Loucy (cell line): ENCODE measurements around the gene ST6GAL2.

ENCODE experiments used
- H2AFZ ChIP-seq: fragments of 200-600 bp; sonication (generic); 2 replicates; pipeline ENCODE4 v1.6.0; 2016; ENCODE audit warnings: antibody characterized with exemption, mild to moderate bottlenecking, low read length, moderate library complexity
- H3F3A ChIP-seq: fragments of 200-600 bp; 2 replicates; pipeline ENCODE4 v1.6.0; 2016; ENCODE audit warnings: antibody characterized with exemption, low read depth, mild to moderate bottlenecking
- H3K27me3 ChIP-seq: fragments of 200-600 bp; sonication (generic); 2 replicates; pipeline ENCODE4 v1.6.1; 2014; ENCODE audit warnings: low read length, mild to moderate bottlenecking; ENCODE audit not compliant: insufficient read depth, poor library complexity, severe bottlenecking
- H3K36me3 ChIP-seq: fragments of 200-600 bp; sonication (generic); 2 replicates; pipeline ENCODE4 v1.6.1; 2016; ENCODE audit warnings: low read length; ENCODE audit not compliant: insufficient read depth
- H3K4me1 ChIP-seq: fragments of 200-600 bp; sonication (generic); 2 replicates; pipeline ENCODE4 v1.5.1; 2014; ENCODE audit warnings: low read length, mild to moderate bottlenecking; ENCODE audit not compliant: insufficient read depth, poor library complexity, severe bottlenecking
- H3K4me2 ChIP-seq: fragments of 200-600 bp; sonication (generic); 2 replicates; pipeline ENCODE4 v1.6.0; 2014; ENCODE audit warnings: antibody characterized with exemption, low read length, low read depth, mild to moderate bottlenecking; ENCODE audit not compliant: poor library complexity, severe bottlenecking
- H3K4me3 ChIP-seq: fragments of 200-600 bp; sonication (generic); 2 replicates; pipeline ENCODE4 v1.5.1; 2014; ENCODE audit warnings: low read length, mild to moderate bottlenecking, mixed read lengths; ENCODE audit not compliant: poor library complexity, severe bottlenecking
- H3K79me2 ChIP-seq: fragments of 200-600 bp; sonication (generic); 2 replicates; pipeline ENCODE4 v1.6.1; 2014; ENCODE audit warnings: low read length; ENCODE audit not compliant: insufficient read depth
- H3K9ac ChIP-seq: fragments of 200-600 bp; sonication (generic); 2 replicates; pipeline ENCODE4 v1.6.0; 2014; ENCODE audit warnings: mild to moderate bottlenecking, low read depth, low read length, moderate library complexity; ENCODE audit not compliant: poor library complexity, severe bottlenecking
- H3K9me2 ChIP-seq: fragments of 200-600 bp; sonication (generic); replicated peaks from 2 replicates; pipeline ENCODE4 v1.6.1; 2016; ENCODE audit warnings: low read depth, low read length, mixed read lengths
- H3K9me3 ChIP-seq: fragments of 200-600 bp; sonication (generic); 2 replicates; pipeline ENCODE4 v1.6.1; 2014; ENCODE audit warnings: mild to moderate bottlenecking, antibody characterized with exemption, low read length, low read depth; ENCODE audit not compliant: insufficient read depth
- H4K20me1 ChIP-seq: fragments of 200-600 bp; sonication (generic); 2 replicates; pipeline ENCODE4 v1.6.0; 2014; ENCODE audit warnings: antibody characterized with exemption, low read length, mild to moderate bottlenecking; ENCODE audit not compliant: insufficient read depth, poor library complexity, severe bottlenecking
- EZH2phosphoT487 ChIP-seq: fragments of 200-600 bp; IDR thresholded peaks from 2 replicates; pipeline ENCODE4 v1.6.1; 2018; ENCODE audit warnings: antibody characterized with exemption, mild to moderate bottlenecking, moderate library complexity, borderline replicate concordance
- TF ChIP-seq, protein P1 (sequence below): fragments of 200-600 bp; sonication (generic); conservative IDR thresholded peaks from 2 replicates; pipeline ENCODE4 v1.5.1; 2014; ENCODE audit warnings: mild to moderate bottlenecking, antibody characterized with exemption, low read length

The ST6GAL2 gene

DNA sequence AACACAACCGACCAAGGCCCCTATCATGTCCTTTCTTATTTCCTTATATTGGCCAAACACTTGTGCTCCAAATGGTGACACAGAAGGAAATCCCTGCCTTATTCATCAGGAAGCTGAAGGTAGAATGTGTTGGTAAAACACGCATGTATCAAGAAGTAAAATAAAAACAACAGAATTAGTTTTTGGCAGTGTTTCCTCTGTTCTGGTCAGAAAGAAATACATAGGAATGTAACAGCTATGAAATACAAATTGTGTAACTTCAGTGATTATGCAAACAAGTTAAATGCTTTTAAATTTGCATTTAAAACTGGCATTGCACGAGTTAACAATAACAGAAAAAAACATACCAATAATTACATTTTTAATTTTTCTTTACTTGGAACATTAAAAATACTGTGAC lies 19.3 kb downstream of the ST6GAL2 start:
- Histone ChIP-seq H3K36me3 (no peaks in the 10 kb centered on the region), H3K9ac (no peak overlapping the region), H3K9me2 (no peaks in the 10 kb centered on the region), H2AFZ (no peak overlapping the region), H3K4me3 (no peak overlapping the region), H4K20me1 (no peaks in the 10 kb centered on the region), H3K27me3 (no peaks in the 10 kb centered on the region), H3K4me1 (no peaks in the 10 kb centered on the region), H3K9me3 (no peaks in the 10 kb centered on the region), H3K79me2 (no peaks in the 10 kb centered on the region), H3F3A (no peaks in the 10 kb centered on the region), H3K4me2 (no peak overlapping the region)
- TF ChIP-seq, protein P1, sequence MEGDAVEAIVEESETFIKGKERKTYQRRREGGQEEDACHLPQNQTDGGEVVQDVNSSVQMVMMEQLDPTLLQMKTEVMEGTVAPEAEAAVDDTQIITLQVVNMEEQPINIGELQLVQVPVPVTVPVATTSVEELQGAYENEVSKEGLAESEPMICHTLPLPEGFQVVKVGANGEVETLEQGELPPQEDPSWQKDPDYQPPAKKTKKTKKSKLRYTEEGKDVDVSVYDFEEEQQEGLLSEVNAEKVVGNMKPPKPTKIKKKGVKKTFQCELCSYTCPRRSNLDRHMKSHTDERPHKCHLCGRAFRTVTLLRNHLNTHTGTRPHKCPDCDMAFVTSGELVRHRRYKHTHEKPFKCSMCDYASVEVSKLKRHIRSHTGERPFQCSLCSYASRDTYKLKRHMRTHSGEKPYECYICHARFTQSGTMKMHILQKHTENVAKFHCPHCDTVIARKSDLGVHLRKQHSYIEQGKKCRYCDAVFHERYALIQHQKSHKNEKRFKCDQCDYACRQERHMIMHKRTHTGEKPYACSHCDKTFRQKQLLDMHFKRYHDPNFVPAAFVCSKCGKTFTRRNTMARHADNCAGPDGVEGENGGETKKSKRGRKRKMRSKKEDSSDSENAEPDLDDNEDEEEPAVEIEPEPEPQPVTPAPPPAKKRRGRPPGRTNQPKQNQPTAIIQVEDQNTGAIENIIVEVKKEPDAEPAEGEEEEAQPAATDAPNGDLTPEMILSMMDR, result no peak
- TF ChIP-seq EZH2phosphoT487, result no peak

DNA sequence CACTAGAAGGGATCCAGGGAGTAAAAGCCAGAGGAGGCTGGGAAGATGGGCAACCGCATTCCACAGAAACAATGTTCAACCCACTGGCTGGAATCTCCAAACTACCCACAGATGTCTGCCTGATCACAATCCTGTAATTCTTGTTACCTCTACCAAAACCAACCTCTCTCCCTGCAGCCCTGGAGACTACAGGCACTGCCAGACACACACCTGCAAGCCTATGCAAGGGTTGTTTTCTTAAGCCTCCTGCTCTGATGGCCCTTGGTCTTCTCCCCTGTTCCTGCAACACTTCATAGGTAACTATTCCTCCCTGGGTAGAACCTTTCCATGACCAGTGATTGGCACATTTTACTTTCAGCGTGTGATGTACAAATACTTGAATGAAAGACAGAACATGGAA lies 21.9 kb downstream of the ST6GAL2 start:
- Histone ChIP-seq H3K9me3 (no peaks in the 10 kb centered on the region), H3K4me3 (no peak overlapping the region), H3K27me3 (no peaks in the 10 kb centered on the region), H3K9ac (no peak overlapping the region), H3K4me1 (no peaks in the 10 kb centered on the region), H3K4me2 (no peak overlapping the region), H2AFZ (no peak overlapping the region), H4K20me1 (no peaks in the 10 kb centered on the region), H3K79me2 (no peaks in the 10 kb centered on the region), H3K9me2 (no peaks in the 10 kb centered on the region), H3F3A (no peaks in the 10 kb centered on the region), H3K36me3 (no peaks in the 10 kb centered on the region)
- TF ChIP-seq EZH2phosphoT487, result no peak

DNA sequence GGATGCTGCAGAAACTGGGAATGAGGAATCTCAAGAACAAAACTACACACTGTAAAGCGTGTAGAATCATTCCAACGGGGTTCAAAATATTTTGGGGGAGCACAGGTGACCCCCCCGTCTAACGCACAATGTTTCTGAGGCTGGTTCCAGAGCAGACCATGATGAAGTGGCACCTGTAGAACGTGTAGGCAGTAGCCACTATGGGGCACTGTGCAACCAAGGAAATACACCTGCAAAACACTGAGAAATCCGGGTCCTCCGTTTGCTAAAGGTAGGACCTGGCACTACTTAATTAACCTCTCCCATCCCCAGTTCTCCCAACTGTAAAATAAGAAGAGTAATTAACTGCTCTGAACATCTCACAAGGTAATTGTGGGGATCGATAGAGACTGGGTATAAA lies 22.6 kb downstream of the ST6GAL2 start:
- no peak for TF ChIP-seq EZH2phosphoT487
- TF ChIP-seq, protein P1, result peak; percentile 55
- Histone ChIP-seq H4K20me1 (no peaks in the 10 kb centered on the region), H3K9me2 (no peaks in the 10 kb centered on the region), H3K4me2 (no peak overlapping the region), H3K79me2 (no peaks in the 10 kb centered on the region), H3K4me1 (no peaks in the 10 kb centered on the region), H2AFZ (no peak overlapping the region), H3F3A (no peaks in the 10 kb centered on the region), H3K9ac (no peak overlapping the region), H3K27me3 (no peaks in the 10 kb centered on the region), H3K4me3 (no peak overlapping the region), H3K9me3 (no peaks in the 10 kb centered on the region), H3K36me3 (no peaks in the 10 kb centered on the region)

DNA sequence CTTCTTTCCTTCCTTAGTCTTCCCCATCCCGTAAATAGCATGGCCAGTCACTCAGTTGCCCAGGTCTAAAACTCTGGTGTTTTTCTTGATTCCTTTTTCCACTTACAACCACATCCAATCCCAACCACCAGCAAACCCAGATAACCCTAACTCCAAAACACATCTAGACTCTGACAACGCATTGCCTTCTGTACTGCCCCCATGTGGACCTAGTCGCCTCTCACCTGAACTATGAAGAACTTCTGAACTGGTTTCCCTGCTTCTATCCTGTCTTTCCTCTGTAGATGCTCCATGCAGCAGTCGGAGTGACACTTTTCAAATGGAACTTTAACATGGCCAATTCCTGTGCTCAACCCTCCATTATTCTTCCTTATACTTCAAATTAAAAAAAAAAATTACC lies 26.5 kb downstream of the ST6GAL2 start:
- Histone ChIP-seq H4K20me1 (no peaks in the 10 kb centered on the region), H3K79me2 (no peaks in the 10 kb centered on the region), H3K4me1 (no peaks in the 10 kb centered on the region), H2AFZ (no peak overlapping the region), H3K9me3 (no peaks in the 10 kb centered on the region), H3K9ac (no peak overlapping the region), H3K36me3 (no peaks in the 10 kb centered on the region), H3K4me3 (no peak overlapping the region), H3F3A (no peaks in the 10 kb centered on the region), H3K4me2 (no peak overlapping the region), H3K9me2 (no peaks in the 10 kb centered on the region), H3K27me3 (no peaks in the 10 kb centered on the region)
- TF ChIP-seq EZH2phosphoT487, result no peak
- TF ChIP-seq, protein P1, result peak; percentile 29; the same call in 1 of the 2 replicates
